HT1080 (cell line): Measurements from ENCODE around the gene PRR29. TPM values are rescaled to one million over a fixed set of nuclear protein-coding genes. Genes with fewer than 3 reads are reported as not detected.
A peak's percentile ranks its signal among the peaks of the same experiment; 100 is the strongest.
"Not testable (repeated sequence)": the region's sequence is repeated elsewhere in the genome, so short reads cannot be mapped to it uniquely, and the experiment has no call there.

Source experiments
- DNase-seq: peaks from one replicate; pipeline ENCODE4 v3.0.0-alpha.2; 2015; ENCODE audit warnings: low read depth
- total RNA-seq: library from RNA; depleted of rRNA; stranded (reverse); fragments of >200 nt; shearing (Covaris generic); gene quantifications from 2 replicates; pipeline ENCODE4 v1.2.3, GENCODE V29; 2014

Gene PRR29
- total RNA-seq, 1 experiment from 2014 or later: 0.08 TPM

- DNase-seq: peak; percentile 54
Observed at GRCh38 chr17:64009571-64010402, 11.6 kb downstream of the PRR29 start.

GRCh38 chr17:64015447-64015846, 17.3 kb downstream of the PRR29 start:
- no peak for DNase-seq

GRCh38 chr17:64016231-64016784, 18.2 kb downstream of the PRR29 start:
- DNase-seq: no peak

GRCh38 chr17:64016974-64017373, 18.8 kb downstream of the PRR29 start:
- DNase-seq: no peak

GRCh38 chr17:64017381-64017980, 19.3 kb downstream of the PRR29 start:
- DNase-seq: no peak

- not testable (repeated sequence) for DNase-seq
Observed at GRCh38 chr17:64019551-64019961, 21.4 kb downstream of the PRR29 start.

- DNase-seq: peak; percentile 22
Observed at GRCh38 chr17:64020056-64020766, 22.1 kb downstream of the PRR29 start, which contains the start of gene ICAM2. Gene ICAM2, minus strand, starts transcription at chr17:64020633. Its CDS starts 13,942 bp downstream, at chr17:64006691.

GRCh38 chr17:64022611-64023063, 24.5 kb downstream of the PRR29 start:
- DNase-seq: no peak

- DNase-seq: no peak
Observed at GRCh38 chr17:64024215-64024654, 26.1 kb downstream of the PRR29 start.

GRCh38 chr17:64024781-64025731, 26.9 kb downstream of the PRR29 start:
- no peak for DNase-seq

- peak; percentile 59 for DNase-seq
Observed at GRCh38 chr17:64025732-64026294, 27.7 kb downstream of the PRR29 start.

- DNase-seq: peak; percentile 46
Observed at GRCh38 chr17:64028874-64029464, 30.8 kb downstream of the PRR29 start.

GRCh38 chr17:64032081-64032480, 33.9 kb downstream of the PRR29 start:
- peak; percentile 64 for DNase-seq

GRCh38 chr17:64036198-64036922, 38.2 kb downstream of the PRR29 start:
- no peak for DNase-seq

GRCh38 chr17:64037180-64037579, 39.0 kb downstream of the PRR29 start:
- DNase-seq: no peak

- no peak for DNase-seq
Observed at GRCh38 chr17:64037802-64038201, 39.7 kb downstream of the PRR29 start.

GRCh38 chr17:64038331-64039105, 40.4 kb downstream of the PRR29 start:
- DNase-seq: no peak

GRCh38 chr17:64039106-64039400, 40.9 kb downstream of the PRR29 start:
- DNase-seq: no peak
